NCI-H1105 (cell line): ENCODE results near the gene PDE4B.
"Not testable (repeated sequence)": the region's sequence is repeated elsewhere in the genome, so short reads cannot be mapped to it uniquely, and the experiment has no call there.

ENCODE experiments used
- DNase-seq: peaks from one replicate; lab custom pipeline; 2025; lab: John Stamatoyannopoulos, UW

Gene PDE4B

DNA sequence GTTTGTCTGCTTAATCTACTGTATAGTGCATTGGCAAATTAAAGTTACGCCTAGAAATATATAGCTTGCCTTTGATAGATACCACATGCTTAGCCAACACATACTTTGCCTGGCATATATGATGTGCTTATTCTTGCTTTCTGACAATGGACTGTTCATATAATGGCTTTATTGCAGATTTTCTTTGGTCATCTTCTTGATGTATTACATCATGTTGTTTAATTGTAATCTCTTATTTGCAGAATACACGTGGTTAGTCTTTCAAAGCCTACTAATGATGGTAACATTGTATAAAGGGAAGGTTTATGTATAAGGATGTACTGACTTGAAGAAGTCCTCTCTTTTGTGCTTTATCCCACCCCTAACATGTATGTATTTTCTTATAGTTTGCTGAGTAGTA is 201.5 kb downstream of the PDE4B start:
- no peak for DNase-seq

DNA sequence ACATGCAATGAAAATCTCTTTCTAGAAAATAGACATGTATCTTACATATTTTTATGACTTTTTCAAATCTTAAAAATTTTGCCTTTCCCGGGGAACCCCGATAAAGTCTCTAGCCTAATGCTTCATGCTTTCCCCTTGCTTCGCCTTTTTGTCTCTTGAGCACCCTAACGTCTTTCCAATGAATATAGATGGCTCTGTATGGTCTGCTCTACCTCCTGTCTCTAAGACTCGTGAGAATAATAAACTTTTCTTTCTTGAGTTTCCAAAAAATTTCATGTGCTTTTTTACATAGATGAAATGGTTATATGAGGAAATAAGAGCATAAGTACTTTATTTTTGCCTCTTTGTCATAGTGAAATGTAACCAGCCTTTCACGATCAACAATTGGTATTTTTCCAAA is 202.6 kb downstream of the PDE4B start:
- DNase-seq = no peak

DNA sequence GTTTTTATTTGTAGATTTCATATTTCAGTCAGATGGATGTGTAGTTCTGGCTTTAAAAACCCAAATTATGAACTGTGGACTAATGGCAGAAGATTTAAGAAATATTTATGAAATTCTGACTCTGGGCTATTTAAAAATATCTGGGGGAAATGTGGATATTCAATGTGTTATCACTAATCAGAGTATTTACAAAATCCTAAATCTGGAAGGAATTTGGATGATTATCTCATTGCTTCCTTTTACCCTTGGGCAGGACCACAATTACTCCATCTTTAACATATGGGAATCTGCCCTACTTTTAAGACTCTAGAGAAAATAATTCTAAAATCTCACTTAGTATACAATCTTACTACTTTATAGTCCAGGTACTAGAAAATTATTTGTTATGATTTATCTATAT is 203.2 kb downstream of the PDE4B start:
- DNase-seq = no peak

DNA sequence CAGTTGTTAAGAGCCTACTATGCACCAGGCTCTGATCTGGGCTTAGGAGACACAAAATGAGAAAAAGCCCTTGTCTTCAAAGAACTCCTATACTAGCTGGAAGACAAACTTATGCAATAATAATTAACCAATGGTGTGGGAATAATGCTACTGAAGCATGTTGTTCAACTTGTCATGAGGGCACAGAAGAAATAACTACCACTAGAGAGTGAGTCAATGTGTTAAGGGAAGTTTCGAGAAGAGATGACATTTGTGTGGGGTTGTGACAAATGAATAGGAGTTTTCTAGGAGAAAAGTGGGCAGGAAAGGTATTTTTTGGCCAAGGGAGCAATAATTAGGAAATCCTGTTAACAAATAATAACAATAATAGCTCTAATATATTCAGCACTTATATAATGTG is 205.0 kb downstream of the PDE4B start:
- DNase-seq = no peak

DNA sequence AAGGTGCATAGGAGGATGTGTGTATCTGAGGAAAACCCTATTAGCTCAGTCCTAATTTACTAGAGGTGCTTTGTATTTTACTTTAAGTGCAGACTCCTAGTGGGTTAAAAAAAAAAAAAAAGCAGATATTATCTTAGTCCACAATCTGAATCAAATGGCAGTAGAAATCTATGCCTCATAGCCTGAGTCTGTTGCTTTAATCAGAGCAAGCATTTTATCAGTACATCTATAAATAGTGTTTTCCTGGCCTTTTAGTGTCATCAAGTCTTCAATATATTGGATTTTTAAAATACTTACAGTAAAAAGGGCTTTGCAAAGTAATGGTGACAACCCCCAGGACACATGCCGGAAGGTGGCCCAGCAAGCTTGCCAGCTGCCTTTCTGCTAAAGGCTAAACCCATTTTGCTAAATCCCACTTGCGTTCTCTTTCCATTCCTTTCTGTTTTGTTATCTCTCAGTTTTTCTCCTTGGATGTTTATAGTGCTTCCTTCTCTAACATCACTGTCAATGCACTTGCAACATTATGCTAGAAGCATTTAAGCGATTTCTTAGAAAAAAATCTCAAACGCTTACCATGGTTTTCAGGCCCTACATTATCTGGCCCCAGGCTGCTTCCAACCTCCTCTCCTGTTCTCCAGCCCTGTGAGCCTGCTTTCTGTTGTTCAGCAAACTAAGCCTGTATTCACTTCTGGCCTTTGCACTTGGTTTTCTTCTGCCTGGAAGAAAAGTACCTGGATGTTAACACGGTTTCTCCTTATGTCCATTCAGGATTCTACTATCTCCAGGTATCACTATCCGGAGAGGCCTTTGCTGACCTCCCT is 206.3 kb downstream of the PDE4B start:
- DNase-seq = no peak

DNA sequence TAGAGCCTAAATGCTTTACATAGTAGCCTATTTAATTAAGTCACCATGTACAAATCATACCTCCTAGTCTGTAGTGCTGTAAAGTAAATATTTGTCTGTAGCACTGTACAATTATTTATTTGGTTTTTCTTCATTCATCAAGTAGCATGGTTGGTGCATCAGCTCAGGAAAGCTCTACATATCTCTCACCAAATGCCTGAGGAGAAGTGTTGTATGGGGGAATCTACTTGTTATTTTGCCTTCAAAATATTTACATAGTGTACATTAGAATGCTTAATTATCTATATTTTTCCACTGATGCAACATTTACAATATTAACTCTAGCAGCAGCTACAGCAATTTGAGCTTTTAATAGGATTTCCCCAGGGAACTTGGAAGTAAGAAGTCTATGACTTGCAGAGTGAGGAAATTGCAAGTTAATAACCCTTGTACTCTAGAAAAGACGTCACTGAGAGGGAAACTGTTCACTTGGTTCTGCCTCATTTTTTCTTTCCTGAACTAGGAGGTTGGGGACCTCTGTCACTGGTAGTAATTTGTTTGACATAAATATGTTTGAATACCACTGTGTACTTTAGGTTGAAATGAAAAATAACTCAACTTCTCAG is 207.4 kb downstream of the PDE4B start:
- DNase-seq = no peak

DNA sequence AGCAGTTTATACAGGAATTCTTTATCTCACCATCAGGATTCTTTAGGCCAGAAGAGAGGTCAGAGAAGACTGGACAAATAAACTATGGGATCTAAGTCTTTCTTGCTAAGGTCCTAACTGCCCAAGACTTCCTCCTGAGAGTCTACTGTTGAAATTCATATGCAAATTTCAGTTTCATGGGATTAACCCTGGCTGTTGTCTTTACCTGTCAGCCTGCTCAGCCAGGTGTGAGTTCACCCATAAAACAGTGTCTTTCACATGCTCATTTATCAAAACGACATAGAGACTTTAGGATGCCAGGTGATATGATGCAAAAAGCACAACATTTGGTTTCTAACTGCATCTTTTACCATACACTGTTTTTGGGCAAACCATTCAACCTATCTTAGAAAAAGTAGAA is 211.0 kb downstream of the PDE4B start:
- DNase-seq = no peak

DNA sequence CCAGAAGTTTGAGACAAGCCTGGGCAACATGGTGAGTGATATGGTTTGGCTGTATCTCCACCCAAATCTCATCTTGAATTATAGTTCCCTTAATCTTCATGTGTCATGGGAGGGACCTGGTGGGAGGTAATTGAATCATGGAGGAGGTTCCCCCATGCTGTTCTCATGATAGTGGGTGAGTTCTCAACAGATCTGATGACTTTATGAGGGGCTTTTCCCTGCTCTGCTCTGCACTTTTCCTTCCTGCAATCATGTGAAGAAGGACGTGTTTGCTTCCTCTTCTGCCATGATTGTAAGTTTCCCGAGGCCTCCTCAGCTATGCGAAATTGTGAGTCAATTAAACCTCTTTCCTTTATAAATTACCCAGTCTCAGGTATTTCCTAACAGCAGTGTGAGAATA is 213.8 kb downstream of the PDE4B start:
- not testable (repeated sequence) for DNase-seq

DNA sequence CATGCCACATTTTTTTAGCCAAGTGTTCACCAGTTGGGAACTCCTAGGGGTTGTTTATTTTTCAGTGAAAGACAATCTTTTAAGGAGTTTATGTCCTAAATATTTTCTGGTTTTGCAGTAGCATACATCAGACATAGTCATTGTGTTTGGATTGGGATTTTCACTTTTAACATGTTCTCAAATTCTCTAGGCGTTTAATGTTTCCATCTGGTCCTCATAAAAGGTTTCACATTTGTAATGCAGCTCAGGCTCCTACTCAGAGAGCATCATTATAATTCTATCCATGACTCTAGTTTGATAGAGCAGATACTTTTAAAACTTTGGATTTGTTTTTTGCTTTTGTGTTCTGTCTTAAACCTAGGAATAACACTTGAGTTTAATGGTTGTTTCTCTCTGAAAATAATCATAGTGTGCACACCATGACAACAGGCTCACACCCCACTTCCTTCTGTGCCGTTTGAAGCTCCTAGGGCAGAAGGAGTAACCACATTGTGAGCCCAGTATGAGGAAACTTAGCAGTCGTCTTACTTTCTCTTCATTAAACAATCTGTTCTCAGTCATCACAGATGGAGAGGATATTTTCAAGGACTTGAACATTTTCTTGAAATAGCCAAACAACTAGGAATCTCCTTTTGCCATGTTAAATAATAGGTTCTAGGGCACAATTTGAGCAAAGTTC is 219.6 kb downstream of the PDE4B start:
- DNase-seq = no peak

DNA sequence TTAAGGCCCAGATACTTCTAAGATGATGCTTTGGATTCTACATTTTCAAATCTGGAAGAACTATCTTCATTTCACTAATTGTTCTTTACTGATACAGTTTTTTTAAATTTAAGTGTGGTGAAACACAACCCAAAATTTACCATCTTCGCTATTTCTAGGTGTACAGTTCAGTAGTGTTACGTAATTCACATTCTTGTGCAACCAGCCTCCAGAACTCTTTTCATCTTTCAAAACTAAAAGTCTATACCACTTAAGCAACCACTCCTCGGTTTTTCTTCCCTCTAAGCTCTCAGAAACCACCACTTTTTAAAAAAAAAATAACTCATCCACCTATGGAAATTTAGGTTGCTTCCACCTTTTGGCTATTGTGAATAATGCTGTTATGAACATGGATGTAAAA is 220.7 kb downstream of the PDE4B start:
- no peak for DNase-seq

DNA sequence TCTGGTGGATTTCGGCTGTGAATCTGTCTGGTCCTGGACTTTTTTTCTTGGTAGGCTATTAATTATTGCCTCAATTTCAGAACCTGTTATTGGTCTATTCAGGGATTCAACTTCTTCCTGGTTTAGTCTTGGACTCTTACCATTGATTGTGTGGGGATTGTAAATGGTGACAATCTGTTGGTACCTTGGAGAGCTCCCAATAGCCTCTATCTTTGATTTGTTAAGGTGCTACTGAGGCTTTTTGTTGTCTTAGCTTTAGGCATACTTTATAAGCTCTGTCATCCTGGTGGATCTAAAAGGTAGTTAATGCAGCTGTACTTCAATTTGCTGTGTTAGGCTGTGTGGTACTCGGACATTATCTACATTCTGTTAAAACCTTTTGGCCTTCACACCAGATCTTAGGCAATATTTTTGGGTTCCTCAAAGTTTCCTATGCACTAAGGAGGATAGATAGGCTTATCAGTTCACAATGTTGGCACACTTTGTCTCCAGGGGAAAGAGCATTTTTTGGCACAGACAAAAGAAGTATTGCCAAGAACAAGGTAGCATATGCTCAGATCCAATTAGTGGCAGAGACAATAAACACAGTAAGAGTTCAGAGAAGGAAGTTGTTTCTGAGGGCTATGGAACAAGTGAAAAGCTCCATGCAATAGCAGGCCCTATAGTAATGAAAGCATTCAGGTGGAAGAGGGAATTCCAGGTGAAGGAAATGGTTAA is 230.4 kb downstream of the PDE4B start:
- DNase-seq = no peak

DNA sequence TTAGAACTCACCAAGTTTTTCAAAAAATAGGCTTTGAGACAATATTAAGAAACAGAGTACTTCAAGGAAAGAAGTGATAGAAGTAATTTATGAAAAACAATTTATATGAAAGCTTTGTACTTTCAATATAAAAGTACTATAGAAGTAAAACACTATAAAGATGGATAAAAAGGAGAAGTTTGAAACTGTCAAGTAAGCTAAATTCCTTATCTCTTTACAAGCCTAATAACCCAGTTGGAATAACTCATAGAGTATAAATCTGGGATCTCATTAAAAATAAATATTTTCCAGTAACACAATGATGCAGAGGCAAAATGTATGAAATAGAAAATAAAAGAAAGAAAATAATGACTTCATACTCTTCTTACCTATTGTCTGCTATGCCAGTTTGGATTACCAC is 232.5 kb downstream of the PDE4B start:
- no peak for DNase-seq

DNA sequence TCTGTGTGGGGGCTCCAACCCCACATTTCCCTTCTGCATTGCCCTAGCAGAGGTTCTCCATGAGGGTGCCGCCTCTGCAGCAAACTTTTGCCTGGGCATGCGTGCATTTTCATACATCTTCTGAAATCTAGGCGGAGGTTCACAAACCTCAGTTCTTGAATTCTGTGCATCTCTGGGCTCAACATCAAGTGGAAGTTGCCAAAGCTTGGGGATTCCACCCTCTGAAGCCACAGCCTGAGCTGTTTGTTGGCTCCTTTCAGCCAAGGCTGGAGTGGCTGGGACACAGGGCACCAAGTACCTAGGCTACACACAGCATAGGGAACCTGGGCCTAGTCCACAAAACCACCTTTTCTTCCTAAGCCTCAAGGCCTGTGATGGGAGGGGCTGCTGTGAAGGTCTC is 235.3 kb downstream of the PDE4B start:
- DNase-seq = no peak

DNA sequence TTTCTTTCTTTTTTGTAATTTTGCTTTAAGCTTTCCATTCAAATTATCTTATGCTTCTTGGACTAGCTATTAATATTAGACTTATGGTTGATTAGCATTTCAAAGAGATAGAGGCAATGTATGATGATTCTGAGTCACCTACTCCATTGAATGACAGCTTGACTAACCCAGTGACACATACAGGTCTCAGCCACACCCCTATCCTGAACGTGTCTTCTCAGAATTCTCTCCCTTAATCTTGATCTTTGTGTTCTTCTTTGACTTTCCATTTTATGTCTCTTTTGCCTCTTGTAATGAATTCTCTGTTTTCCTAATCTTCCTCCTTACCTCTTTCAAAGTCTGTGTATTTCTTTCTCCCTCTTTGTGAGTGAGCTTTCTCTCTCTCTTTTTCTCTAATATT is 241.1 kb downstream of the PDE4B start:
- no peak for DNase-seq

DNA sequence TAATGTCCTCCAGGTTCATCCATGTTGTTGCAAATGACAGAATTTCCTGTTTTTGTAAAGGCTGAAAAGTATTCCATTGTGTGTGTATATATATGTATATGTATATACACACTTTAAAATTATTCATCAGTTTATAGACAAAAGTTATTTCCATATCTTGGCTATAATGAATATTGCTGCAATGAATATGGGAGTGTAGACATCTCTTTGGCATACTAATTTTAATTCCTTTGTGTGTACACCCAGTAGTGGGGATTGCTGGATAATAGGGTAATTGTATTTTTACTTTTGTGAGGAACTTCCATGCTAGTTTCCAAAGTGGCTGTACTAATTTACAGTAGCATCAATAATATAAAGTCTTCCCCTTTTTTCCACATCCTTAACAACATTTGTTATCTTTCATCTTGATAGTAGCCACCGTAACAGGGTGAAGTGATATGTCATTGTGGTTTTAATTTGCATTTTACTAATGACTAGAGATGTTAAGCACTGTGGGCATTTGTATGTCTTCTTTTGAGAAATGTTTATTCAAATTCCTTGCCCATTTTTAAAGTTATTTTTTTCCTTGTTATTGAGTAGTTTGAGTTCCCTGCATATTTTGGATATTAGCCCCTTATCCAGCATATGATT is 243.0 kb downstream of the PDE4B start:
- no peak for DNase-seq

DNA sequence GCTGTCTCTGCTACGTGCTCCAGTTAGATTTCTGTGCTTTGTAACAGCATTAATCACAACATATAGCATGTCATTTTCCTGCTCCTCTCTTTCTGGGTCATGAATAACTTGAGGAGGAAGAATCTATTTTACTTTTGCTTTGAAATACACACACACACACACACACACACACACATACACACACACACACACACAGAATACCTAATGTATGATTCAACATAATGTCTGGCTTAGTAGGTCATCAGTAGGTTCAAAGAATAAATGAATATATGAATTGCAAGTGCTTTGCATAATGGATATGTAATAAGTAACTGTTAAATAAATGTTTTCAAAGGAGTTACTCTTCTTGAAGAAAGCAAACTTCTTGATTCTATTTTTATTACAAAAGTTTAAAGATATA is 249.0 kb downstream of the PDE4B start:
- no peak for DNase-seq

DNA sequence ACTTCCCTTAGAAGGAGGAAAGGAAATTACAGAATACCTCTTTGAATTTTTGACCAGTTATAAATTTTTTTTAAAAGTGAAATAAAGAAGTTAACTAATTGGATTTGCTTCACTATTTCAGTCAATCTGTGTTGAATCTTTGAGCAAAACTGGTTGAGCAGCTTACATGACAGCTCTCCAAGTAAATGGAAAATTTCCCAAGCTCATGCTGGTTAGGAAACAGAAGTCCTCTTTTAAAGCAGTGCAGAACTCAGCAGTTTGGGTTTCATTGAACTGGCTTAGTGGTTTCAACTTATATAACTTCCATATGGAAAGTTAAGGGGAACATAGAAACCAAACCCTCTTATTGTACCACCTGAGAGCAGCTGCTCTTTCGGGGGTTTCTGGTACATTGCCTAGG is 250.5 kb downstream of the PDE4B start:
- DNase-seq = no peak

DNA sequence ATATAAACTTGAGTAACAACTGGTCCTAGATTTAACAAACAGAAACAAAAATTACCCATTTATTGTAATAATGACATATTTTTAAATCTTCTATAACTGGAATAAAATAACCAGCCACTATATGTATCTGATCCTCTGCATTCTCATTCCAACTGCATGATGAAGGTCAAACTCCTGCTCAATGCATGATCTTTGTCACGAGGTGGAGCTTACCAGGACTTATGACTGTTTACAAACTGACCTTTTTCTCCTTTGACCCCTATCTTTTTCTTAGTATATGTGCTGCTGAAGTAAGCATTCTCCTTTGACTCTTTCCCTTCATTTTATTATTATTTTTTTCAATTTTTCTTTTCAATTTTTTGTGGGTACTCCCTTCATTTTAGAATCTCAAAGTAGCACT is 252.2 kb downstream of the PDE4B start:
- no peak for DNase-seq

DNA sequence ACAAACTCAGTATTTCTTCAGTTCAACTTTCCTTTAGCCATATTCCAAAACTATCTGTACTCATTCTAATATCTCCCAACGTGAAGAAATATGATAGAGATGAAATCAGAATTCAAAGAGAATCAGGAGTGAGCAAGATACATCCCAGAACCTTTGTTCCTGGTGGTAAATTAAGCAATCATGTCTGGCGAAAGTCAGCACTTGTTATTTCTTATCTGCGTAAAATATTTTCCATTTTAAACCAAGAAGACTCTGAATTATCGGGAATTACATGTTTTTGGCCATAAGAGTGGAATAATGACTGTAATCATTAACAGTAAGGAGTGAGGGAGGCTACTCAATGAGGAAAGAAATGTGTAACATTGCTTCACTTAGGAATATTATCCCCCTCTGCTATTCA is 253.7 kb downstream of the PDE4B start:
- DNase-seq = no peak

DNA sequence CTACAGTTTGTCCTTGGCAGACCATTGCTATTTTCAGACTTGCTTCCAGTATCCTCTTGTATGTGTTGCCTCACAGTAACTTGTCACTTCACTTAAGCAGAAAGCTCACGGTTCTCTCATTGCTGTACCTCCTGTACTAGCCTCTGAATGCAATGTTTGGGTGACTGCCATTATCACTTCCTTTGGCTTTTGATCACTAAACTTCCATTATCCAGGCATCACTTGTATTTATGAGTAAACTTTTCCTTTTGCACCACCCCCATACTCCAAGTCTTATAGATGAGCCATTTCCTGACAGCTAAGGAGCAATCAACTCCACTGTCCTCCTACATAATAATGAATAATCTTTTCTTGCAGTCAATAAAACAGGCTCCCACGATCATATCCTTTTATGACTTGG is 255.3 kb downstream of the PDE4B start:
- DNase-seq = no peak

DNA sequence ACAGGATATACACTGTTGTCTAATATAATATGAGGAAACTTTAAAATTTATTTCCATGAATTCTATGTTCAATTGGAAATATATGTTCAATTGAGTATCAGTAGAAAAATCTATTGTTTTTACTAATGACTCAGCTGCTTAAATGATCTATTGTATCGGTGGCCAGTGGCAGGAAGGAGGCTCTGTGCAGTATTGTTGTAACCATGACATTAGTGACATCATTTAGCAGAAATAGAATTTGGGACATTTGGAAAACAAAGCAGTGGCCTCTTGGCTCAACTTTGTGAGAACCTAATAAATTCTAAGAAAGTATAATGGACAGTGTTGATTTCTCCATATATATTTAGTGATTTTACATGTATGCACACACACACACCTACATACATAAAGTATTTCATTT is 257.4 kb downstream of the PDE4B start:
- no peak for DNase-seq

DNA sequence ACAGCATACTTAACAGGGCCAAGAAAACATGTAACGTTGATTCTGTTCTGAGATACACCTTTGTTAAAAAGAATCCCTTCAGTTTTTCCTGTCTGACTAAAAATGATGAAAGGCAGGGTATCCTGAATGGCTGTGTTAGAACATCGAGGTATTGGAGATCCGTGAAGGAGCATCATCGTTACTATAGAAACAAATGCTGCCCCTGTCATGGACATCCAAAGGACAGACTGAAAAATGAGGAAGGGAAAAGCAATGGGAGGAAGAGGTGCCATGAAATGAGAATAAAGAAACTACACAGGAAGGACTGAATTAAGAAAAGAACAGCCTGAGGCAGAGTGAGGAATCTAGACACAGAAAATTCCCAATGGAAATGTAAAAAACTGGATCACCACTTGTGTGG is 257.9 kb downstream of the PDE4B start:
- DNase-seq = no peak
